Heart left ventricle (tissue), 13 donors: Measurements from ENCODE around the gene CCR6.

ENCODE experiments used
- POLR2A ChIP-seq, 2 donors: fragments of 450-650 bp; IDR thresholded peaks; one replicate each; pipeline ENCODE4 v1.6.1; 2017; ENCODE audit warnings: antibody characterized with exemption in 2 of 2, mild to moderate bottlenecking in 2 of 2, moderate library complexity in 2 of 2
- TF ChIP-seq, protein P1 (sequence below), 12 donors: fragments of 200-600 bp; sonication (generic) in 4 of 12; IDR thresholded peaks; one replicate each; pipeline versions ENCODE4 v1.5.0 to v1.8.0; 2018 to 2022; ENCODE audit warnings: antibody characterized with exemption in 12 of 12, mild to moderate bottlenecking in 5 of 12
- donor health status: ischemic (EF 13 %, LVEDD 7.1; RV severe dilation, severe dysfunction).
- donor health status: DM: no; HTN: yes; CAD: no.
- donor health status: DM: no; HTN: no; CAD: no.
- donor health status: ischemic (EF 25% LVEDD 6.9; RV normal size, moderate dysfunction).
- donor health status: ischemic (EF 25% LVEDD 5.7; RV mildly dilated, moderate dysfunction).
- donor health status: ischemic (EF 35%, LVEDD 5.7; RV mildly dilated, moderate dysfunction).
- donor health status: nonischemic (EF 11% LVEDD 7.7; RV severe dilation, severe dysfunction).
- donor health status: DM: yes; HTN: yes; CAD: no.
- donor health status: PGD.
- donor health status: ischemic (EF 29% LVEDD 5.4; RV normal size, mild dysfunction).
- donor health status: nonischemic (EF 23%, LVEDD 6.1; RV moderate dilation, normal function).

DNA sequence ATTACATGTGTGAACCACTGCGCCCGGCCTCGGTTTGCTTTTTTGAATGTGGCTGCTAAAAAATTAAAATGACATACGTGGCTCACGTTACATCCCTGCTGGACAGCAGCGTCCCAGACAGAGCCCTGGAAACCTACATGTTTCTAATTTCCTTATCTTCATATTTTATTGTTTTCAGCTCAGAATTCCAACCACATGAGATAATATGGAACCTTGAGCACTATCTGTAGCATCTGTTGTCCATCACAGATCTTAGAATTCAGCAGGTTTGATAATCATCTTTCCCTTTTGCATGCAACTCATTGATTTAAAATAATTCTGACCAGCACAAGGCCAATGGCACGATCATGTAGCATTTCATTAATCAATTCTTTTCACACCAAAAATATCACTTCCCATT lies 25.9 kb upstream of the CCR6 start:
- TF ChIP-seq, protein P1, sequence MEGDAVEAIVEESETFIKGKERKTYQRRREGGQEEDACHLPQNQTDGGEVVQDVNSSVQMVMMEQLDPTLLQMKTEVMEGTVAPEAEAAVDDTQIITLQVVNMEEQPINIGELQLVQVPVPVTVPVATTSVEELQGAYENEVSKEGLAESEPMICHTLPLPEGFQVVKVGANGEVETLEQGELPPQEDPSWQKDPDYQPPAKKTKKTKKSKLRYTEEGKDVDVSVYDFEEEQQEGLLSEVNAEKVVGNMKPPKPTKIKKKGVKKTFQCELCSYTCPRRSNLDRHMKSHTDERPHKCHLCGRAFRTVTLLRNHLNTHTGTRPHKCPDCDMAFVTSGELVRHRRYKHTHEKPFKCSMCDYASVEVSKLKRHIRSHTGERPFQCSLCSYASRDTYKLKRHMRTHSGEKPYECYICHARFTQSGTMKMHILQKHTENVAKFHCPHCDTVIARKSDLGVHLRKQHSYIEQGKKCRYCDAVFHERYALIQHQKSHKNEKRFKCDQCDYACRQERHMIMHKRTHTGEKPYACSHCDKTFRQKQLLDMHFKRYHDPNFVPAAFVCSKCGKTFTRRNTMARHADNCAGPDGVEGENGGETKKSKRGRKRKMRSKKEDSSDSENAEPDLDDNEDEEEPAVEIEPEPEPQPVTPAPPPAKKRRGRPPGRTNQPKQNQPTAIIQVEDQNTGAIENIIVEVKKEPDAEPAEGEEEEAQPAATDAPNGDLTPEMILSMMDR (IDR thresholded peaks at IDR 0.05): no peak
- no peak for TF ChIP-seq POLR2A (IDR thresholded peaks at IDR 0.05)
